K562 (cell line): ENCODE results near the gene ST3GAL5. TPM values are rescaled to one million over a fixed set of nuclear protein-coding genes. Genes with fewer than 3 reads are reported as not detected.

Experiments
- BRCA1 ChIP-seq, 2 experiments: fragments of 450-650 bp in 1 of 2; sonication (generic) in 1 of 2; formaldehyde crosslinking in 1 of 2; IDR thresholded peaks; 2 replicates each; pipeline versions ENCODE4 v1.5.0 to v1.6.1; 2017 to 2020; ENCODE audit warnings: mild to moderate bottlenecking in 1 of 2, missing genetic modification reagents in 1 of 2
- ESRRB ChIP-seq: fragments of 250-450 bp; sonication (Bioruptor Pico); IDR thresholded peaks from 2 replicates; pipeline ENCODE4 v1.5.0; 2020; ENCODE audit warnings: mild to moderate bottlenecking, moderate library complexity, borderline replicate concordance
- MTA2 ChIP-seq: fragments of 450-650 bp; IDR thresholded peaks from 2 replicates; pipeline ENCODE4 v1.6.1; 2016; ENCODE audit warnings: low read depth
- polyA plus RNA-seq, 8 experiments: library from polyadenylated mRNA; depleted of rRNA in 4 of 8; stranded (reverse) in 5 of 8; unstranded in 3 of 8; fragments of >200 nt; fragmentation: Nextera tagmentation in 2 of 8; fragmentation: Illumina TruSeq in 1 of 8; extraction: Ambion mirVana in 2 of 8; extraction: Trizol in 1 of 8; gene quantifications; 2 replicates each; pipeline versions ENCODE4 v1.2.1 to v1.2.3, GENCODE V29; 2011 to 2014; ENCODE audit warnings: inconsistent platforms in 1 of 8, missing spikeins in 1 of 8
- total RNA-seq, 7 experiments: library from RNA; depleted of rRNA in 6 of 7; stranded (reverse); fragments of >200 nt in 6 of 7; fragmentation: Illumina TruSeq in 2 of 7; extraction: Trizol in 2 of 7; gene quantifications; 2 replicates each; pipeline versions ENCODE4 v1.2.1 to v1.2.3, GENCODE V29; 2011 to 2021; ENCODE audit warnings: low replicate concordance in 1 of 7
- TF ChIP-seq, protein P1 (sequence below), 2 experiments: fragments of 450-650 bp in 1 of 2; sonication (generic) in 1 of 2; formaldehyde crosslinking in 1 of 2; IDR thresholded peaks; 2 replicates each; pipeline versions ENCODE4 v1.7.1 to v1.9.0; 2016 to 2022; ENCODE audit warnings: inconsistent platforms in 1 of 2, mild to moderate bottlenecking in 1 of 2, missing genetic modification reagents in 1 of 2

The ST3GAL5 gene
- total and polyA plus RNA-seq, 9 of the 15 experiments (the other 6 are each of a cell fraction or from before 2014, with no cell fraction given): 1.6 to 10.0 (median 4.2) TPM

- TF ChIP-seq, protein P1, sequence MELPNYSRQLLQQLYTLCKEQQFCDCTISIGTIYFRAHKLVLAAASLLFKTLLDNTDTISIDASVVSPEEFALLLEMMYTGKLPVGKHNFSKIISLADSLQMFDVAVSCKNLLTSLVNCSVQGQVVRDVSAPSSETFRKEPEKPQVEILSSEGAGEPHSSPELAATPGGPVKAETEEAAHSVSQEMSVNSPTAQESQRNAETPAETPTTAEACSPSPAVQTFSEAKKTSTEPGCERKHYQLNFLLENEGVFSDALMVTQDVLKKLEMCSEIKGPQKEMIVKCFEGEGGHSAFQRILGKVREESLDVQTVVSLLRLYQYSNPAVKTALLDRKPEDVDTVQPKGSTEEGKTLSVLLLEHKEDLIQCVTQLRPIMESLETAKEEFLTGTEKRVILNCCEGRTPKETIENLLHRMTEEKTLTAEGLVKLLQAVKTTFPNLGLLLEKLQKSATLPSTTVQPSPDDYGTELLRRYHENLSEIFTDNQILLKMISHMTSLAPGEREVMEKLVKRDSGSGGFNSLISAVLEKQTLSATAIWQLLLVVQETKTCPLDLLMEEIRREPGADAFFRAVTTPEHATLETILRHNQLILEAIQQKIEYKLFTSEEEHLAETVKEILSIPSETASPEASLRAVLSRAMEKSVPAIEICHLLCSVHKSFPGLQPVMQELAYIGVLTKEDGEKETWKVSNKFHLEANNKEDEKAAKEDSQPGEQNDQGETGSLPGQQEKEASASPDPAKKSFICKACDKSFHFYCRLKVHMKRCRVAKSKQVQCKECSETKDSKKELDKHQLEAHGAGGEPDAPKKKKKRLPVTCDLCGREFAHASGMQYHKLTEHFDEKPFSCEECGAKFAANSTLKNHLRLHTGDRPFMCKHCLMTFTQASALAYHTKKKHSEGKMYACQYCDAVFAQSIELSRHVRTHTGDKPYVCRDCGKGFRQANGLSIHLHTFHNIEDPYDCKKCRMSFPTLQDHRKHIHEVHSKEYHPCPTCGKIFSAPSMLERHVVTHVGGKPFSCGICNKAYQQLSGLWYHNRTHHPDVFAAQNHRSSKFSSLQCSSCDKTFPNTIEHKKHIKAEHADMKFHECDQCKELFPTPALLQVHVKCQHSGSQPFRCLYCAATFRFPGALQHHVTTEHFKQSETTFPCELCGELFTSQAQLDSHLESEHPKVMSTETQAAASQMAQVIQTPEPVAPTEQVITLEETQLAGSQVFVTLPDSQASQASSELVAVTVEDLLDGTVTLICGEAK (IDR thresholded peaks at IDR 0.05): no peak
- TF ChIP-seq, protein P1 (CRISPR knock-in tag; IDR thresholded peaks at IDR 0.05): no peak
- TF ChIP-seq BRCA1 (IDR thresholded peaks at IDR 0.05): no peak
- TF ChIP-seq BRCA1 (CRISPR knock-in tag; IDR thresholded peaks at IDR 0.05): no peak
- no peak for TF ChIP-seq MTA2
- no peak for TF ChIP-seq ESRRB (CRISPR knock-in tag)
Measured at GRCh38 chr2:85914922-85915321, 26.1 kb upstream of the ST3GAL5 start (continued).
